GM12872 (cell line): ENCODE results near the gene IMMP2L.

Experiments used
- TF ChIP-seq, protein P1 (sequence below): IDR thresholded peaks from 3 replicates; pipeline ENCODE4 v1.5.1; 2011; ENCODE audit warnings: low read depth, mild to moderate bottlenecking, low read length, moderate library complexity; ENCODE audit not compliant: insufficient read depth

IMMP2L gene

GRCh38 chr7:110880971-110881370, 681.3 kb downstream of the IMMP2L start:
- TF ChIP-seq, protein P1, sequence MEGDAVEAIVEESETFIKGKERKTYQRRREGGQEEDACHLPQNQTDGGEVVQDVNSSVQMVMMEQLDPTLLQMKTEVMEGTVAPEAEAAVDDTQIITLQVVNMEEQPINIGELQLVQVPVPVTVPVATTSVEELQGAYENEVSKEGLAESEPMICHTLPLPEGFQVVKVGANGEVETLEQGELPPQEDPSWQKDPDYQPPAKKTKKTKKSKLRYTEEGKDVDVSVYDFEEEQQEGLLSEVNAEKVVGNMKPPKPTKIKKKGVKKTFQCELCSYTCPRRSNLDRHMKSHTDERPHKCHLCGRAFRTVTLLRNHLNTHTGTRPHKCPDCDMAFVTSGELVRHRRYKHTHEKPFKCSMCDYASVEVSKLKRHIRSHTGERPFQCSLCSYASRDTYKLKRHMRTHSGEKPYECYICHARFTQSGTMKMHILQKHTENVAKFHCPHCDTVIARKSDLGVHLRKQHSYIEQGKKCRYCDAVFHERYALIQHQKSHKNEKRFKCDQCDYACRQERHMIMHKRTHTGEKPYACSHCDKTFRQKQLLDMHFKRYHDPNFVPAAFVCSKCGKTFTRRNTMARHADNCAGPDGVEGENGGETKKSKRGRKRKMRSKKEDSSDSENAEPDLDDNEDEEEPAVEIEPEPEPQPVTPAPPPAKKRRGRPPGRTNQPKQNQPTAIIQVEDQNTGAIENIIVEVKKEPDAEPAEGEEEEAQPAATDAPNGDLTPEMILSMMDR: no peak

- TF ChIP-seq, protein P1: no peak
Measured at GRCh38 chr7:110877016-110877415, 685.3 kb downstream of the IMMP2L start.

- TF ChIP-seq, protein P1: no peak
Measured at GRCh38 chr7:110875346-110875745, 686.9 kb downstream of the IMMP2L start.

DNA sequence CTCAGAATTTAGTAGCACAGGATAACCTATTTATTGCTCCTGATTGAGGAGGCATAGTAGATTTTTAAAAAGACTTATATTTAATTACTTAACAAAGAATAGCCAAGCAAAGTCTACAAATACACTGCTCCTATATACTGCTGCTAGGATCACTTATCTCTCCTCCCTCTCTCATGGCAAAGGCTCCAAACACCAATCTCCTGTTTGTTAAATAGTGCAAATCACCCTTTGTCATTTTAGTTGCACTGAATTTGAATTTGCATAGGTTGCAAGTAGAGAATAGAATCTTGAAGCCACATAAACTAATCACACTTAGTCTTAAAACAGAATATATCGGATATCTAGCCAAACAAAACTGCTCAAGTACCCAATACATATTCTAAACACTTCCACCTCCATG, 690.4 kb downstream of the IMMP2L start:
- TF ChIP-seq, protein P1: no peak

- TF ChIP-seq, protein P1: no peak
Measured at GRCh38 chr7:110870926-110871325, 691.4 kb downstream of the IMMP2L start.

DNA sequence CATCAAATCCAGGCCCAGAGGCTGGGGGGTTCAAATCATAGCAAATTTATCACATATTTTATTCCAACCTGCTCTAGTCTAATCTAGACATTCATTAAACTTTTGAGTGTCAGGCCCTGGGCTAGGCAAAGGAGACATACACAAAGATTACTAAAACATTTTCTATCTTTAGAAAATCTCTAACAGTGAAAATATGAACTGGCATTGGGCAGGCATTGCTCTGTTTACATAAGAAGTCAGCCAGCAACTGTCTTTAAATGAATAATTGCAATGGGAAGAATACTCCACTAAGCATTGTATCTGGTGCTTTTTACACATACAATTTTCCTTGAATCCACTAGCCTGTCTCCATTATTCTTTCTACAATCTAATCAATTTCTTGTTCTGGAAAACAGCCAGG, 693.8 kb downstream of the IMMP2L start:
- TF ChIP-seq, protein P1: no peak

DNA sequence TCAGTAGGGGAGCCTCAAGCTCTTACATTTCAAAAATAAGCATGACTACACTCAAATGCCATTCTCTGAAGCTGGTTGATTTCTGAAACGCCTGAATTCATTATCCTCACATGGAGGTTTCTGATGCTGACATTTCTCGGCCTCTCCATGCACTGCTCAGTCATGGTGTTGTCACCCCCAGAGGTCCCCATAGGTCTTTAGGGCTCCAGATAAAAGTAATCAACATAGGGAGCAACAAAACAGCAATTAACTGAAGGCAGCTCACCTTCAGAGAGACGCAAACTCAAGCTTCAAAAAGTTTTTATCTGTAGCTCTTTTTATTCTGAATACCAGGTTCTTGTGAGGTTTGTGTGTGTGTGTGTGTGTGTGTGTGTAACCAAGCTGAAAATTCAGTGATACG, 694.5 kb downstream of the IMMP2L start:
- TF ChIP-seq, protein P1: no peak

DNA sequence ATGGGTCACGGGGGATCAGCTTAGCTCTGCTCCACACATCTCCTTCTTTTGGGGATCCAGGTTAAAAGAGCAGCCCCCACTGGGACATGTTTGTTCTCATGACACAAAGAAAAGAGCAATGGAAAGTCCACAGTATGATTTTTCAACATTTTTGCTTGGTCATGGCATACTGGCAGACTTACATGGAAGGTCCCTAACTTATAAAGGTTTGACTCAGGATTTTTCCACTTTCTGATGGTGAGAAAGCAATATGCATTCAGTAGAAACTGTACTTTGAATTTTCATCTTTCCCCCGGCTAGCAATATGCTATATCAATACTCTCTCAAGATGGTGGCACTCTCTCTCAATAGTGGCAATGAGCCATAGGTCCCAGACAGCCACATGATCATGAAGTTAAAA, 699.0 kb downstream of the IMMP2L start:
- TF ChIP-seq, protein P1: no peak
